OCI-LY1 (cell line): ENCODE measurements around the gene DHRS7C.

Source experiments
- H2AFZ ChIP-seq: fragments of 200-600 bp; sonication (generic), shearing (Covaris generic); 2 replicates; pipeline ENCODE4 v1.6.0; 2014; ENCODE audit warnings: antibody characterized with exemption, mild to moderate bottlenecking, low read length
- H3F3A ChIP-seq: fragments of 200-600 bp; sonication (generic), shearing (Covaris generic); 2 replicates; pipeline ENCODE4 v1.6.0; 2014; ENCODE audit warnings: mild to moderate bottlenecking, antibody characterized with exemption, low read length, moderate library complexity; ENCODE audit not compliant: insufficient read depth
- H3K27ac ChIP-seq: fragments of 200-600 bp; sonication (generic); 2 replicates; pipeline ENCODE4 v1.5.1; 2014; ENCODE audit warnings: low read length, mixed run types, mild to moderate bottlenecking, low read depth; ENCODE audit not compliant: poor library complexity, severe bottlenecking
- H3K27me3 ChIP-seq: fragments of 200-600 bp; sonication (generic); 2 replicates; pipeline ENCODE4 v1.6.0; 2014; ENCODE audit warnings: antibody characterized with exemption, mild to moderate bottlenecking, low read length, moderate library complexity; ENCODE audit not compliant: insufficient read depth
- H3K36me3 ChIP-seq: fragments of 200-600 bp; sonication (generic); 2 replicates; pipeline ENCODE4 v1.6.1; 2014; ENCODE audit warnings: mild to moderate bottlenecking, antibody characterized with exemption, low read length, moderate library complexity, mixed read lengths; ENCODE audit not compliant: insufficient read depth
- H3K4me1 ChIP-seq: fragments of 200-600 bp; sonication (generic); 2 replicates; pipeline ENCODE4 v1.5.1; 2014; ENCODE audit warnings: mild to moderate bottlenecking, low read length, moderate library complexity; ENCODE audit not compliant: insufficient read depth, severe bottlenecking
- H3K4me2 ChIP-seq: fragments of 200-600 bp; sonication (generic), shearing (Covaris generic); 2 replicates; pipeline ENCODE4 v1.6.1; 2014; ENCODE audit warnings: low read length
- H3K4me3 ChIP-seq: fragments of 200-600 bp; sonication (generic); 2 replicates; pipeline ENCODE4 v1.5.1; 2014; ENCODE audit warnings: low read length, low read depth, mild to moderate bottlenecking, mixed read lengths; ENCODE audit not compliant: poor library complexity, severe bottlenecking
- H3K79me2 ChIP-seq: fragments of 200-600 bp; shearing (Covaris generic); 2 replicates; pipeline ENCODE4 v1.6.1; 2016; ENCODE audit warnings: mixed run types, low read length, mixed read lengths; ENCODE audit not compliant: insufficient read depth
- H3K9ac ChIP-seq: fragments of 200-600 bp; sonication (generic), shearing (Covaris generic); 2 replicates; pipeline ENCODE4 v1.6.1; 2014; ENCODE audit warnings: mild to moderate bottlenecking, low read length, mixed read lengths
- H3K9me2 ChIP-seq: fragments of 200-600 bp; sonication (generic), shearing (Covaris generic); 2 replicates; pipeline ENCODE4 v1.6.1; 2014; ENCODE audit warnings: low read depth, mild to moderate bottlenecking, low read length, mixed read lengths
- H3K9me3 ChIP-seq: fragments of 200-600 bp; shearing (Covaris generic); 2 replicates; pipeline ENCODE4 v1.6.1; 2014; ENCODE audit warnings: low read length, mixed read lengths
- H4K20me1 ChIP-seq: fragments of 200-600 bp; sonication (generic), shearing (Covaris generic); 2 replicates; pipeline ENCODE4 v1.6.0; 2016; ENCODE audit warnings: mild to moderate bottlenecking, low read length; ENCODE audit not compliant: insufficient read depth
- CTCF ChIP-seq: fragments of 200-600 bp; sonication (generic), shearing (Covaris generic); IDR thresholded peaks from 2 replicates; pipeline ENCODE4 v1.5.1; 2017; ENCODE audit warnings: mild to moderate bottlenecking, antibody characterized with exemption, low read length, moderate library complexity, mixed read lengths
- EZH2 ChIP-seq: fragments of 200-600 bp; sonication (generic), shearing (Covaris generic); IDR thresholded peaks from 2 replicates; pipeline ENCODE4 v1.8.0; 2017; ENCODE audit warnings: borderline replicate concordance, mixed run types, mild to moderate bottlenecking, antibody characterized with exemption, low read length, moderate library complexity, mixed read lengths

DHRS7C gene

GRCh38 chr17:9790889-9791876 is at the start of gene DHRS7C:
Gene DHRS7C, minus strand, starts transcription at chr17:9791592. Its CDS starts 308 bp downstream, at chr17:9791284.
- no peaks in the 10 kb centered on the region for H3K9me2 ChIP-seq
- no peak within 1 kb of the TSS for H2AFZ ChIP-seq

GRCh38 chr17:9839433-9839832 is 48.0 kb upstream of the DHRS7C start:
- H3K9me3 ChIP-seq: no peaks in the 10 kb centered on the region
- no peak overlapping the region for H3K4me3 ChIP-seq
- no peaks in the 10 kb centered on the region for H3K27me3 ChIP-seq
- no peaks in the 10 kb centered on the region for H4K20me1 ChIP-seq
- H3K9me2 ChIP-seq: no peaks in the 10 kb centered on the region
- H3K79me2 ChIP-seq: no peaks in the 10 kb centered on the region
- H3K4me1 ChIP-seq: no peaks in the 10 kb centered on the region
- H2AFZ ChIP-seq: no peak overlapping the region
- H3K9ac ChIP-seq: no peak overlapping the region
- no peak overlapping the region for H3K4me2 ChIP-seq
- no peaks in the 10 kb centered on the region for H3F3A ChIP-seq
- no peaks in the 10 kb centered on the region for H3K36me3 ChIP-seq
- H3K27ac ChIP-seq: no peak overlapping the region
- TF ChIP-seq EZH2 (no peak), CTCF (no peak)

More at GRCh38 chr17:9790889-9791876, at the start of gene DHRS7C:
- Histone ChIP-seq H3K27ac (no peak within 1 kb of the TSS), H3K9ac (no peak within 1 kb of the TSS), H4K20me1 (no peaks in the 10 kb centered on the region), H3K9me3 (no peaks in the 10 kb centered on the region), H3K36me3 (no peaks in the 10 kb centered on the region), H3K79me2 (no peaks in the 10 kb centered on the region), H3K4me2 (no peak within 1 kb of the TSS), H3K4me1 (no peaks in the 10 kb centered on the region), H3F3A (no peaks in the 10 kb centered on the region), H3K4me3 (no peak within 1 kb of the TSS), H3K27me3 (no peaks in the 10 kb centered on the region)
- TF ChIP-seq CTCF (no peak), EZH2 (no peak)

GRCh38 chr17:9837551-9838471 is 46.4 kb upstream of the DHRS7C start:
- TF ChIP-seq EZH2 (no peak), CTCF (no peak)
- Histone ChIP-seq H3K4me2 (no peak overlapping the region), H3K27ac (no peak overlapping the region), H3K4me1 (no peaks in the 10 kb centered on the region), H3K4me3 (no peak overlapping the region), H3K9me2 (no peaks in the 10 kb centered on the region), H3K9ac (no peak overlapping the region), H3K9me3 (no peaks in the 10 kb centered on the region), H3F3A (no peaks in the 10 kb centered on the region), H3K79me2 (no peaks in the 10 kb centered on the region), H2AFZ (no peak overlapping the region), H4K20me1 (no peaks in the 10 kb centered on the region), H3K36me3 (no peaks in the 10 kb centered on the region), H3K27me3 (no peaks in the 10 kb centered on the region)
